HT1080 (cell line): ENCODE data around the gene MAP2K7. TPM values are rescaled to one million over a fixed set of nuclear protein-coding genes. Genes with fewer than 3 reads are reported as not detected.
"Not testable (repeated sequence)": the region's sequence is repeated elsewhere in the genome, so short reads cannot be mapped to it uniquely, and the experiment has no call there.

Experiments used
- DNase-seq: peaks from one replicate; pipeline ENCODE4 v3.0.0-alpha.2; 2015; ENCODE audit warnings: low read depth
- total RNA-seq: library from RNA; depleted of rRNA; stranded (reverse); fragments of >200 nt; shearing (Covaris generic); gene quantifications from 2 replicates; pipeline ENCODE4 v1.2.3, GENCODE V29; 2014

Gene MAP2K7
- total RNA-seq, 1 experiment from 2014 or later = 22.0 TPM

DNA sequence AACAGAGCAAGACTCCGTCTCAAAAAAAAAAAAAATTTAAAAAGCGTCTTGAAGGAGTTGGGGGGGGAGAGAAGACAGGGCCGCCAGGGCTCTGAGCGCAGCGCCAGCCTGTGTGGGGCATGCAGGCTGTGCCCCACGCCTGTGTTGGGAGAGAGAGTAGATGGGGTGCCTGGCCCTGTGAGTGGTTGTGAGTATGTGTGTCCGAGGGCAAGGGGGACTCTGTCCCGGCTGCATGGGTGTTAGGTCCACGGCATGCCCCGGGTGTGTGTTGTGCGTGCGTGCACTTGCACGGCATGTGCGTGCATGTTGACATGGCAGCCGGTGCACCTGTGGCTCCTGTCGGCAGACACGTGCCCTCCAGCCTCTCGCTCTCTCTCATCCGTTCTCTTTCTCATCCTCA lies 3.4 kb downstream of the MAP2K7 start:
- no peak for DNase-seq

DNA sequence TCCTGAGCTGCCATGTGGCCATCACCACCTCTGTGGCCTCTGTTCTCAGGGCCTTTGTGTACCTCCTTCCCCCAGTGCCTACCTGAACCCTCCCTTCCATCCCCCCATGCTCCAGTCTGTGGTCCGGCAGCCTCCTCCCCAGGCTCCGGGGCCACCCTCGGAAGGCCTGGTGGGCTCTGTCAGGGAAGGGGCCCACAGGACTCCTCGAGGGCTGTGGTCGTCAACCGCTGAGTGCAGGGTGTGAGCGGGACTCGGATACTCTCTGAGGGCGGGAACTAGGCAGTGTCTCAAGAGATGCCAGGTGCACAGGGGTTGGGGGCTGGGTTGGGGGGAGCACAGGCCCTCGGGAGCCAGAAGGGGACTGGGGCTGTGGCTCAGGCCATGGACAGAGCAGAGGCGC lies 3.9 kb downstream of the MAP2K7 start:
- DNase-seq = no peak

DNA sequence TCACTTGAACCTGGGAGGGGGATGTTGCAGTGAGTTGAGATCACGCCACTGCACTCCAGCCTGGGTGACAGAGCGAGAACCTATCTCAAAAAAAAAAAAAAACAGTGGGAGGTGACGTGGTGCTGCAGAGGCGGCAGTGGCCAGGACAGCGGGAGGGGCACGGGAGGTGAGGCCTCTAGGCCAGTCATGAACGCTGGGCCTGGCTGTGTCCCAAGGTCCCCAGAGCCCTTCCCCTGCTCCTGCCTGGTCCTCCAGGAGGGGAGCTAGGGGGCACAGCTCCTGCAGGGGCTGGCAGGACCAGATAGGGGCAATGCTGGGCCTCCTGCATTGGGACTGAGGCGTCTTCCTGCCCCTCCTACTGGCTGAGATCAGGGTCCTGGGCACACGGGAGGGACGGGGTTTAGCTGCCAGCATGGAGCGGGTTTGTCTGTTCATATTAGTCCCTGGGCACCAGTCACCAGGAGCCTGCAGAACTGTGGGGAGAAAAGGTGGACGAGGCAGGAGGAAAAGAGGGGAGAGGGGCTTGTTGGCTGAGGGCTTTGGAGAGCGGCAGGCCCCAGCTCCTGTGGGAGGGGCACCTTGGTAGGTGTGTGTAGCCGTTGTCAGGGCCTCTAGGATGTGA lies 4.5 kb downstream of the MAP2K7 start:
- DNase-seq = no peak

DNA sequence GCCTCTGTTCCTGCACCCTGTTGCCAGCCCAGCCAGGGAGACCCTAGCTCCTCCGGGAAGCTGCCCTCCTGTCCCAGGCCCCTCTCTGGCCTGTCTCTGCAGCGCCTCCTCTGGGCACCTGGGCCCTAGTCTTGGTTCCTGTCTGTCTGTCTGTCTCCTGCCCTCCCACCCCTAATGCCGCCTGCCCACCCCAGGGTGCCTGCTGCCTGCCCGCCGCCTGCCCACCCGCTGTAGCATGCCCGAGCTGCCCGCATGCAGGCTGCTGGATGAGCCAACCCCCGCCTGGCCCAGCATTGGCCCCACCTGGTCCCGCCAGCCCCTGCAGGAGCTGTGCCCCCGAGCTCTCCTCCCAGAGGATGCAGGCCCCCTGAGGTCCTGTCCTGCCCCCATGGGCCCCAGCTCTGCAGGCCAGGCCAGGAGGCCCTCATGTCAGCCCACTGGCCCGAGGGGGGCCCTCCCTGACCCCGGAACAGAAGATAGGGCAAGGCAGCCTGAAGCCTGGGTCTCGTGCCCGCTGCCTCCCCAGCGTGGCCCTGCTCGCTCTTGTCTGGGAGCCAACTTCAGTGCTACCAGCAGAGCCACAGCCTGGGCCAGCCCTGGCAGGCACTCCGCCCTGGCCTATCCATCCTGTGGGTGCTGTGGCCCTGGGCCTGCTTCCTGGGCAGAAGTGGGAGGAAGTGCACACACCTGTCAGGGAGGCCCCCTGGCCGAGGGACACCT lies 5.2 kb downstream of the MAP2K7 start:
- no peak for DNase-seq

DNA sequence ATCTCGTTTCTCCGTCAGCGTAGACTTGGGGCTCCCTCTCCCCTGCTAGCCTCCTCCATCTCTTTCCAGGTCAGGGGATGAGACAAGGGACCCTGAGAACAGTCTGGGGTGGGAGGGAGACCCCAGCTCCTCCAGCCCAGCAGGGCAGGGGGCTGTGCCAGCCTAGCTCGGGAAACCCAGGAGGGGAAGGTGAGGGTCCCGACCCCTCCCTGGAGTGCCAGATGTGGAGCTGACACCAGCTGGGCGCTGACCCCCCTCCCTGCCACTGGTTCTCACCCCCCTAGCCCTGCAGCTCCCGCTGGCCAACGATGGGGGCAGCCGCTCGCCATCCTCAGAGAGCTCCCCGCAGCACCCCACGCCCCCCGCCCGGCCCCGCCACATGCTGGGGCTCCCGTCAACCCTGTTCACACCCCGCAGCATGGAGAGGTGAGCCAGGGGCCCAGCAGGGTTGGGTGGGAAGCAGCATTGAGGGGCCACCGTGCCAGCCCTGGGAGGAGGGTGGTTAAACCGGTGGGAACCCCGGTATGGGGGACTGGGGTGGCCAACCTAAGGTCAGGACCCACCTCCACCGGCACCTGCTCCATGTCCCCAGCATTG lies 5.9 kb downstream of the MAP2K7 start:
- DNase-seq = no peak

DNA sequence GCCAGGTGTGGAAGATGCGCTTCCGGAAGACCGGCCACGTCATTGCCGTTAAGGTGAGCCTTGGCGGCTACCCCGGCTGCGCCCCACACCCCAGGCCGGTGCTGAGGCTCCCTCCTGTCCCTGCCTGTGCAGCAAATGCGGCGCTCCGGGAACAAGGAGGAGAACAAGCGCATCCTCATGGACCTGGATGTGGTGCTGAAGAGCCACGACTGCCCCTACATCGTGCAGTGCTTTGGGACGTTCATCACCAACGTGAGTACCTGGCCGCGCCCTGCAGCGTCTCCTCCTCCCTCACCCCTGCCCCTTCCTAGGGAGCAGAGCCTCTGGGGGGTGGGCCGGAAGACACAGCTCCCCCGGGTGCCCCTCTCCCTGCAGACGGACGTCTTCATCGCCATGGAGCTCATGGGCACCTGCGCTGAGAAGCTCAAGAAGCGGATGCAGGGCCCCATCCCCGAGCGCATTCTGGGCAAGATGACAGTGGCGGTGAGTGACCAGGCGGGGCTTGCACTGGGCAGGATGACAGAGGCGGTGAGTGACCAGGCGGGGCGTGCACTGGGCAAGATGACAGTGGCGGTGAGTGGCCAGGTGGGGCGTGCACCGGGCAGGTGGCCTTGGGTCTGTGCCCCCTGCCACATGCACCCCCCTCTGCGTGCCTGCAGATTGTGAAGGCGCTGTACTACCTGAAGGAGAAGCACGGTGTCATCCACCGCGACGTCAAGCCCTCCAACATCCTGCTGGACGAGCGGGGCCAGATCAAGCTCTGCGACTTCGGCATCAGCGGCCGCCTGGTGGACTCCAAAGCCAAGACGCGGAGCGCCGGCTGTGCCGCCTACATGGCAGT lies 6.9 kb downstream of the MAP2K7 start:
- no peak for DNase-seq

DNA sequence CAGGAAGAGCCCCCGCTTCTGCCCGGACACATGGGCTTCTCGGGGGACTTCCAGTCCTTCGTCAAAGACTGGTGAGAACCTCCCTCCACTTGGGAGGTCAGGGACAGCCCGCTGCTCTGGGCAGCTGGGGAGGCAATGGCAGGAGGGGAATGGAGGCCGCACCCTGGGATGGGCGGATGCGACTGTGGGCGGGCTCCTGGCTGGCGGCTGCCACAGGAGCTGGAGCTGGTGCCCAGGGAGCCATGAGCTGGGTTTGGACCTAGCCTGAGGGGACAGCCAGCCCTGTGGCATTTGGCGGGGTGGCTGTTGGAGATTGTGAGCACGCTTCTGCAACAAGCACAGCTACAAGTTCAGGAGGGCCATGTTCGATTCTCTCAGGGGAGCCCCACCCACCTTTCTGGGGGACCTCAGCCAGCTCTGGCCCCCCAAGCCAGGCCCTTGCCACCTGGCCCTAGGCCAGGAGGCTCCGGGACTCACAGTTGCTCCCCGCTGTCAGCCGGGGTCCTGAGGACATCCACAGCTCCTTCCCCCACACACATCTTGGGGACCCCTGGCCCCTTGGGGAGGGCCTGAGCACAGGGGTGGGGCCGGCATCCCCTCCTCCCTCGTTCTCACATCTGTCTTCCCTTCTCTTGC lies 7.9 kb downstream of the MAP2K7 start:
- no peak for DNase-seq

DNA sequence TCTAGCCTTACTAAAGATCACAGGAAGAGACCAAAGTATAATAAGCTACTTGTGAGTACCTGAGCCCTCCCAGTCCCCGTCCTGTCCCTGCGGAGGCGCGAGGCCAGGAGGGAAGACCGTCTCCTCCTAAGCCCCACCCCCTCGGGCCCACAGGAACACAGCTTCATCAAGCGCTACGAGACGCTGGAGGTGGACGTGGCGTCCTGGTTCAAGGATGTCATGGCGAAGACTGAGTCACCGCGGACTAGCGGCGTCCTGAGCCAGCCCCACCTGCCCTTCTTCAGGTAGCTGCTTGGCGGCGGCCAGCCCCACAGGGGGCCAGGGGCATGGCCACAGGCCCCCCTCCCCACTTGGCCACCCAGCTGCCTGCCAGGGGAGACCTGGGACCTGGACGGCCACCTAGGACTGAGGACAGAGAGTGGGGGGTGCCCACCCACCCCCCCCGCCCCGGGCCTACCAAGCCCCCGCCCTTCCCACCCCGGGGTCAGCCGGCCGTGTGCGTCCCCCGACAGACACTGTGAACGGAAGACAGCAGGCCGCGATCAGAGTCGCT lies 8.5 kb downstream of the MAP2K7 start:
- no peak for DNase-seq

DNA sequence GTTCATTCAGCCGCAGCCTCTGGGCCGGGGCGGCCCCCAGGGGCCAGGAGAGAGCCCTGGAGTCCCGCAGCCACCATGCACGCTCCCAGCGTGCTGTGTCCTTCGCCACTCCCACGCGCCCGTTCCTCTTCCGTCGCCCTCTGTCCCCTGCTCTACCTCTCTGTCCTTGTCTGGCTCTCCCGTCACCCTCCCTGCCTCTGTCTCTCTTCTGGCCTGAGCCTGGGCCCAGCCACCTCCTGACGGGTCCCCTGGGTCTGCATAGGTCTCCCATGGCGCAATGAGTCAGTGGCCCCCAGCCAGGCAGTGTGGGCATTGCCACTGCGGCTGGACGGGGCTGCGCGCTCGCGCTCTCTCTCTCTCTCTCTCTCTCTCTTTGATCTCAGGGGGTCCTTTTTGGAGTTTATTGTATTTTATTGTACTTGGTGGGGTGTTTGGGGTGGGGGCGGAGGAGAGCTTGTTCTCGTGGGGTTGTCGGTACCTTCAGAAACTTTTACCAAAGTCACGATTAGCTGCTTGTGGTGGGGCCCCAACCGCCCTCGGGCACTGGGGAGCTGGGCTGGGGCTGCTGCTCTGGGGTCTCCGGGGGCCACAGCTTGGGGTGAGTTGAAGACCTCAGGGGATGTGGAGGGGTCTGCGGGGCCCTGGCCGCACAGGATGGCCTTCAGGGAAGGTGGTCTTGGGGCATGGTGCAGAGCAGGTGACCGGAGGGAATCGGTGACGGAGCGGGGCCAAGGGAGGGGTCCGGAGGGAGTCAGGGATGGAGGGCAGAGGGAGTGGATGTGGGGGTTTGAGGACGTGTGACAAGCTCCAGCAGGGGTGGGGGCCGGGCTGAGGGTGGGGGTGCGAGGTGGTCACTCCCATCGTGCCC lies 9.3 kb downstream of the MAP2K7 start:
- DNase-seq = no peak

DNA sequence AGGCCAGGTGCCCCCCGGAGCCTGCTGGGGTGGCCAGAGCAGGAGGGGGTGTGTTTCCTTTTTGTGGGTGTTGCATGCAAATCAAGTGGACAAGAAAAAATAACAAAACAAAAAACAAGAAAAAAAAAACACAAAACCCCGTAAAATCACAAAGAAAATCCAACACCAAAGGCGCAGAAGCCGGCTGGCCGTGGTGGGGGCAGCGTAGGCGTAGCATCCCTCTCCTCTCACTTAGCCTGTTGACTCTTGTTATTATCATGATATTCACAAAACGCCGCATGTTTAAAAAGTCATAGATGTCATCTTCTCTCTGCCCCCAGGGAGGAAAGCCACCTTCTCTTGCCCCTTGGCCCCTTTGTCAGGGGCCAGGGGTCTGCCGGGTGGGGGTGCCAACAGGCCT lies 10.0 kb downstream of the MAP2K7 start:
- DNase-seq = no peak

DNA sequence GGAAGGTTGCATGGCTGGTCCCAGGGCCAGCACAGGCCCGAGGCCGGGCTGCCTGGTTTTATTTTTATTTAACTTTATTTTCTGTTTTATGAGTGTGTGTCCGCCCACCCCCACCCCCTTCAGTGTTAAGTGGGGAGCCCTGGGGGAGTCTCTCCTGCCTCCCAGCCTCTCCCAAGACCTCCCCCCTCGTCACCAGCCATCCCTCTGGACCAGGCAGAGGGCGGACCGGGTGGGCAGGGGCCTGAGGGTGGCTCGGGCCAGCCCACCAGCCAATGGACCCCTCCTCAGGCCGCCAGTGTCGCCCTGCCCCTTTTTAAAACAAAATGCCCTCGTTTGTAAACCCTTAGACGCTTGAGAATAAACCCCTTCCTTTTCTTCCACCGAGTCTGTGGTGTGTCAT lies 10.4 kb downstream of the MAP2K7 start:
- no peak for DNase-seq

DNA sequence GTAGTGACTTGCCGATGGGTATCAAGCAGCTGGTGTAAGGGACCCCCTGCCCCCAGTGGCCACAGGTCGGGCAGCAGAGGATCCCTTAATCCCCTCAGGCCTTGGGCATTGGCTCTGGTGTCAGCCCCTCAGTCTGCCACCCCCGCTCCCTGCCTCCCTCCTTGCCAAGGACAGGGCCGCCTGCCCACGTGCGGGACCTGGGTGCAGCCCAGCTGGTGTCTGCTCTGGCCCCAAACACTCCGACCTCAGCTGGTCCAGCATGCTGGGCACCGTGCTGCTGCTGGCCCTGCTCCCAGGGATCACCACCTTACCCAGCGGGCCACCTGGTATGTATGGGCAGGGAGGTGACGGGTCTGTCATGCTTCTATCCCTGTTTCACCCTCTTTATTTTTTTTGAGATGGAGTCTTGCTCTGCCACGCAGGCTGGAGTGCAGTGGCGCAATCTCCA lies 10.9 kb downstream of the MAP2K7 start, which contains the start of gene TGFBR3L:
Gene TGFBR3L, plus strand, starts transcription at position 233 of the 448 bp plus-strand sequence.
- DNase-seq = no peak

DNA sequence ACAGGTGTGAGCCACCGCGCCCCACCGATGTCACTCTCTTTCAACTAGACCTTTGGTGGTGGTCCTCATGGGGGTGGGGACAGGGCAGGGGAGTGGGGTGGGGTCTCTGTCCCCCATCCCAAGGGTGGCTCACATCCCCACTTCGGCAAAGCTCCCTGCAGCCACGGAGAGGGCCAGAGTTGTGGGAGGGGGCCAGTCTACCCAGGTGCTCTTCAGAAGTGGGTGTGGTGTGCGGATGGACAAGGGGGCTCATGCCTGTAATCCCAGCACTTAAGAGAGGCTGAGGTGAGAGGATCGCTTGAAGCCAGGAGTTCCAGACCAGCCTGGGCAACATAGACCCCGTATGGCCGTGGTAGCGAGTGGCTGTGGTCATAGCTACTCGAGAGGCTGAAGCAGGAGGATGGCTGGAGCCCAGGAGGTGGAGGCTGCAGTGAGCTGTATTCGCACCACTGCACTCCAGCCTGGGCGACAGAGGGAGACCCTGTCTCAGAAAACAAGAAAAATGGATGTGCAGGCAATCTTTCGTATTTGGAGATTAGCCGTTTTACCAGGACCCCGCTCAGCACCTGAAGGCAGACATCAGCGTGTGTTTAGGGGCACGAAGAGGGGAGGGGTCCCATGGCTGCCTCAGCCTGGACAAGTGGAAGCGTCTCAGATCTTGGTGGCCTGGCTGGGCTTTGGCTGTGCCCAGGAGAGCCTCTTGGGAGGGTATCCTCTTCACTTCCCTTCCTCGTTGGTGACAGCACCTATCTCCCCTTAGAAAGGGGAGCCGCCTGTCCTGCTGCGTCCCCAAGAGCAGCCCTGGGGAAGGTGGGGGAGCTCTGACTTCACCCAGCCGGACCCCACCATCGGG lies 11.8 kb downstream of the MAP2K7 start:
- DNase-seq = no peak

DNA sequence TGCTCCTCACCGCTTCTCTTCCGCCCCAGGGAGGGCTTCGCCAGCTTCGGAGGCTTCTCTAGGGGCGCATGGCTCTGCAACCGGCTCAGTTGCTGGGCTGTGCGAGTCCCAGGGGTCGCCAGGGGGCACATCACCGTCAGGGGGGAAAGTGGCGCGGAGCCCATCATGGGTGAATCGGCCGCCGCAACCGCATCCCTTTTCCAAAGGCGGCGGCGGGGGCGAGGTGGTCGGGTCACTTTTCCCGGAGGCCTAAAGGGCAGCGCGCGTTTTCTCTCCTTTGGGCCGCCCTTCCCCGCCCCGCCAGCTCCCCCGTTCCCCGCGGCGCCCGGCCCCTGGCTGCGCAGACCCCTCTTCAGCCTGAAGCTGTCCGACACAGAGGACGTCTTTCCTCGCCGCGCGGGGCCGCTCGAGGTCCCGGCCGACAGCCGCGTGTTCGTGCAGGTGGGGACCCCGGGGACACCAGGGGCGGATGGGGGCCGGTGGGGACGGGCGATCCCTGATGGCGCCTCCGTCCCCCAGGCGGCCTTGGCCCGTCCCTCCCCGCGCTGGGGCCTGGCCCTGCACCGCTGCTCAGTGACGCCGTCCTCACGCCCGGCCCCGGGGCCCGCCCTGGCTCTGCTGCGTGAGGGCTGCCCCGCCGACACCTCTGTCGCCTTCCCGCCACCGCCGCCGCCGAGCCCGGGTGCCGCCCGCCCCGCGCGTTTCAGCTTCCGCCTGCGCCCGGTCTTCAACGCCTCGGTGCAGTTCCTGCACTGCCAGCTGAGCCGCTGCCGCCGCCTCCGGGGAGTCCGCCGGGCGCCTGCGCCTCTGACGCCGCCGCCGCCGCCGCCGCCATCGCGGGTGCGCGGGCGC lies 12.7 kb downstream of the MAP2K7 start:
- DNase-seq = no peak

DNA sequence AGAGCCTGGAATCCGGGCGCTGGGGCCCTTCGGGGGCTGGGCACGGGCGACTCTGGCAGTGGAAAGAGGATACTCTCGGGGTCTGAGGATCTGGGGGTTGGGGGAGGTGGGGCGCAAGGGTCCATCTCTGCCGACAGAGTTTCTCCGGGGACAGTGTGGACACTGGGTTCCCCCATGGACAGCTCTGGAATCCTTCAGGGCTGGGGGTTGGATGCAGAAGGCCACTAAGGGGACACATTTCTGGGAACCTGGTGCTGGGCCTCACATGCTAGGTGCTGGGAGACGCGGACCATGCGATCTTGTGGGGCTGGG lies 13.2 kb downstream of the MAP2K7 start:
- no peak for DNase-seq

DNA sequence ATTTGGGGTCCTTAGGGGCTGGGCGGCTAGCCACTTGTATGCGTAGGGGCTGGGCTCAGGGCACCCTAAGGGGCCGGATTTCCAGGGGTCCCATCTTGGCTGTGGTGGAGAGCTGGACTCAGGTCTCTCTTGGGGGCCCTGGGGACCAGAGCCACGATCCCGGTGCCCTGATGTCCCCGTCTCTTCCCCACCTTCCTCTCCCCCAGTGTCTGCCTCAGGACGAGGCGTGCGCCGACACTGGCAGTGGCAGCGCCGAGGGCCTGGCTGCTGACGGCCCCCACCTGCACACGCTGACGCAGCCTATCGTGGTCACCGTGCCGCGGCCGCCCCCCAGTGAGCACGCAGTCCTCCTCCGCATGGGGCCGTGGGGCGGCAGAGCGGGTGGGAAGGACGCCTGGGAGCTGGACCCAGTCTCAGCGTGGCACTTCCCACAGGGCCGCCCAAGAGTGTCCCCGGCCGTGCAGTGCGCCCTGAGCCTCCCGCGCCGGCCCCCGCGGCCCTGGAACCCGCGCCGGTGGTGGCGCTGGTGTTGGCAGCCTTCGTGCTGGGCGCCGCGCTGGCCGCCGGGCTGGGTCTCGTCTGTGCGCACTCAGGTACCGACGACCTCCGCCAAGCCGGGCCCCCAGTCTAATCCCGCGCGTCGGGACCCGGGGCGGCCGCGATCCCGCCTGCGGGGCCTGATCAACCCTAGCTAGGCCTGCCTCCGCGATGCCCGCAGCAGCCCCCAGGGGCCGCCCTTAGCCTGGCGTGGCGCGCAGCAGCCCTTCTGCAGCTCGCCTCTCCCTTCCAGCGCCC lies 13.8 kb downstream of the MAP2K7 start:
- DNase-seq = no peak

DNA sequence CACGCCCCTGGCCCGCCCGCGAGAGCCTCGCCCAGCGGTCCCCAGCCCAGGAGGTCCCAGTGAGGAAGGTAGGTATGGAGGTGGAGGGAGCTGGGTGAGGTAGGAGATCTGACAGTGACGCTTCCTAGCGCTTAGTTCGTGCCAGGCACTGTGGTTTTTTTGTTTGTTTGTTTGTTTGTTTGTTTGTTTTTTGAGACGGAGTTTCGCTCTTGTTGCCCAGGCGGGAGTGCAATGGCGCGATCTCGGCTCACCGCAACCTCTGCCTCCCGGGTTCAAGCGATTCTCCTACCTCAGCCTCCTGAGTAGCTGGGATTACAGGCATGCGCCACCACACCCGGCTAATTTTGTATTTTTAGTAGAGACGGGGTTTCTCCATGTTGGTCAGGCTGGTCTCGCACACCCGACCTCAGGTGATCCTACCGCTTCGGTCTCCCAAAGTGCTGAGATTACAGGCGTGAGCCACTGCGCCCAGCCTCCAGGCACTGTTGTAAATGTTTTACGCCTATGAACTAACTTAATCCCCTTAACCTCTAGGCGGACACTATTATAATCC lies 14.5 kb downstream of the MAP2K7 start:
- not testable (repeated sequence) for DNase-seq
